BE2C (cell line): Measurements from ENCODE around the gene PEPD.

Experiments used
- DNase-seq: peaks from one replicate; pipeline ENCODE4 v3.0.0-alpha.2; 2020
- H3K27me3 ChIP-seq: fragments of 250-450 bp; sonication (Bioruptor Pico); 2 replicates; pipeline ENCODE4 v1.5.1; 2020; ENCODE audit warnings: mild to moderate bottlenecking
- H3K36me3 ChIP-seq: fragments of 250-450 bp; sonication (Bioruptor Pico); 2 replicates; pipeline ENCODE4 v1.5.1; 2020; ENCODE audit warnings: mild to moderate bottlenecking
- H3K4me1 ChIP-seq: fragments of 250-450 bp; sonication (Bioruptor Pico); 2 replicates; pipeline ENCODE4 v1.5.1; 2020
- H3K4me3 ChIP-seq: 2 replicates; pipeline ENCODE4 v1.5.1; 2011; ENCODE audit warnings: low read depth, low read length
- H3K9me3 ChIP-seq: fragments of 250-450 bp; sonication (Bioruptor Pico); 2 replicates; pipeline ENCODE4 v1.5.1; 2020
- TF ChIP-seq, protein P1 (sequence below): IDR thresholded peaks from 2 replicates; pipeline ENCODE4 v1.5.1; 2012; ENCODE audit warnings: mild to moderate bottlenecking, low read depth, low read length

PEPD gene

DNA sequence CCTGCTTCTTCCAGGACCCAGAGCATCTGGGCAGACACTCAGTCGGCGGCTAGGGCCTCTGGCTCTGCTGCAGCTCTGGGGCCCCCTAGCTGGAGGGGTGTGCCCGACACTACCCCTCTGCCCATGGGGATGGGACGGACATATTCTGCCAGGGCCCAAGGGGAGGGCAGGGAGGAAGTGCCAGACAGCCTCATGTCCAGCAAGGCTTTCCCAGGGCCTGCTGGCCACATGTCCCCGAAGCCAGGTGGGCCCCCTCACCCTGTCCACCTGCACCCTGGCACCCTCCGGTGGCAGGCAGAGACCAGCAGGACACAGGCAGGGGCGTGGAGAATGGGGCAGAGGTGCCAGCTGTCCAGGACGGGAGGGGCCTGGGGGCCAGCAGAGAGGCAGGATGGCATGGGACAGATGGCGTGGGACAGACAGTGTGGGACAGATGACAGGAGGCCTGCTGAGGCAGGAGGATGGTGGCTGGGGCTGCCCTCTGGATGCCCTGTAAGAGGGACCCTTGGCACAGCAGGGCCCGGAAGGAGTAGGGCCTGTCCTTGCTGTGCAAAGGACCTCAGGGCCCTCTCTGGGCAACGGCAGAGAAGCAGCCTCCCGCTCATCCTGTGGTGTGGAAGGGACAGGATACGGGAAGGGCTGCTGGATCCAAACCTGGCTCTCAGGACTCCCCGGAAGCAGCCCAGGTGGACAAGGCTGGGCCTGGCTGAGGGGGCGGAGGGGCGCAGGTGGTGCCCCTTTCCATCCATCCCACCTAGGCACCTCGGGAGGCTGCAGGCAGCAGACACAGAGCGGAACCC, 119.0 kb downstream of the PEPD start:
- peak; percentile 22 for DNase-seq

DNA sequence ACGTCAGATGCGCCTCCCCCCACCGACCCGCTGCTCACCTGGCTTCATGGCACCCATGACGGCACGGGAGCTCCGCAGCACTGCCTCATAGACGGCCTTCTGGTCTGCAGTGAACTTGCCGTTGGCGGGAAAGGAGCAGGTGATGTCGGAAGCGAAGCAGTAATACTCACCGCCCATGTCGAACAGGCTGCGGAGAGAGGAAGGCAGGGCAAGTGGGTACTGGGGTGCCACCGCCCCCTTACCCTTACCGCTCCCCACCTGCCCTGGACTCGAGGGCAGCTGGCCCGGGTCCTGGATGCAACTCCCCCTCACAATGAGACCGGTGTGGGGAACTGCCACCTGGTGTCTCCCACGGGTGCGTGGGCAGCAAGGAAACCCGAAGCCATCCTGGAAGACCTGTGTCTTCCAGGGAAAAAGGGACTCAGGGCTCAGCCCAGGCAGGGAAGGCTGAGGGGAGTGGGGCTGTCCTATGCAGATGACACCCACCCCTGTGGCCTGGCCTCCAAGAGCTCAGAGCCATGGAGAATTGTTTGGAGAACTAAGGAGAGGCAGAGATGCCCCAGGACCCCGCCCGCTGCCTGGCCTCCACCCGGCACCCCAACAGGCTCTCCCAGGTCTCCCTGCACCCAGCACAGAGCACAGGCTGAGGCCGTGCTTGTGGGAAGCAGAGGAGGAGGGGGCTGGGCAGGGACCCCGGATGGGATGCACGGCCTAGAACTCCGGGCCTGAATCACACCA, 119.7 kb downstream of the PEPD start:
- no peaks in the 10 kb centered on the region for H3K36me3 ChIP-seq
- TF ChIP-seq, protein P1, sequence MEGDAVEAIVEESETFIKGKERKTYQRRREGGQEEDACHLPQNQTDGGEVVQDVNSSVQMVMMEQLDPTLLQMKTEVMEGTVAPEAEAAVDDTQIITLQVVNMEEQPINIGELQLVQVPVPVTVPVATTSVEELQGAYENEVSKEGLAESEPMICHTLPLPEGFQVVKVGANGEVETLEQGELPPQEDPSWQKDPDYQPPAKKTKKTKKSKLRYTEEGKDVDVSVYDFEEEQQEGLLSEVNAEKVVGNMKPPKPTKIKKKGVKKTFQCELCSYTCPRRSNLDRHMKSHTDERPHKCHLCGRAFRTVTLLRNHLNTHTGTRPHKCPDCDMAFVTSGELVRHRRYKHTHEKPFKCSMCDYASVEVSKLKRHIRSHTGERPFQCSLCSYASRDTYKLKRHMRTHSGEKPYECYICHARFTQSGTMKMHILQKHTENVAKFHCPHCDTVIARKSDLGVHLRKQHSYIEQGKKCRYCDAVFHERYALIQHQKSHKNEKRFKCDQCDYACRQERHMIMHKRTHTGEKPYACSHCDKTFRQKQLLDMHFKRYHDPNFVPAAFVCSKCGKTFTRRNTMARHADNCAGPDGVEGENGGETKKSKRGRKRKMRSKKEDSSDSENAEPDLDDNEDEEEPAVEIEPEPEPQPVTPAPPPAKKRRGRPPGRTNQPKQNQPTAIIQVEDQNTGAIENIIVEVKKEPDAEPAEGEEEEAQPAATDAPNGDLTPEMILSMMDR: no peak
- no peak overlapping the region for H3K4me3 ChIP-seq
- H3K9me3 ChIP-seq: no peaks in the 10 kb centered on the region
- DNase-seq: no peak
- H3K4me1 ChIP-seq: no peaks in the 10 kb centered on the region
- no peaks in the 10 kb centered on the region for H3K27me3 ChIP-seq

More for the DNA sequence above, 119.0 kb downstream of the PEPD start:
- Histone ChIP-seq H3K9me3 (no peaks in the 10 kb centered on the region), H3K4me1 (no peaks in the 10 kb centered on the region), H3K4me3 (no peak overlapping the region), H3K36me3 (no peaks in the 10 kb centered on the region), H3K27me3 (no peaks in the 10 kb centered on the region)
- TF ChIP-seq, protein P1: peak; percentile 9; the same call in 1 of the 2 replicates

DNA sequence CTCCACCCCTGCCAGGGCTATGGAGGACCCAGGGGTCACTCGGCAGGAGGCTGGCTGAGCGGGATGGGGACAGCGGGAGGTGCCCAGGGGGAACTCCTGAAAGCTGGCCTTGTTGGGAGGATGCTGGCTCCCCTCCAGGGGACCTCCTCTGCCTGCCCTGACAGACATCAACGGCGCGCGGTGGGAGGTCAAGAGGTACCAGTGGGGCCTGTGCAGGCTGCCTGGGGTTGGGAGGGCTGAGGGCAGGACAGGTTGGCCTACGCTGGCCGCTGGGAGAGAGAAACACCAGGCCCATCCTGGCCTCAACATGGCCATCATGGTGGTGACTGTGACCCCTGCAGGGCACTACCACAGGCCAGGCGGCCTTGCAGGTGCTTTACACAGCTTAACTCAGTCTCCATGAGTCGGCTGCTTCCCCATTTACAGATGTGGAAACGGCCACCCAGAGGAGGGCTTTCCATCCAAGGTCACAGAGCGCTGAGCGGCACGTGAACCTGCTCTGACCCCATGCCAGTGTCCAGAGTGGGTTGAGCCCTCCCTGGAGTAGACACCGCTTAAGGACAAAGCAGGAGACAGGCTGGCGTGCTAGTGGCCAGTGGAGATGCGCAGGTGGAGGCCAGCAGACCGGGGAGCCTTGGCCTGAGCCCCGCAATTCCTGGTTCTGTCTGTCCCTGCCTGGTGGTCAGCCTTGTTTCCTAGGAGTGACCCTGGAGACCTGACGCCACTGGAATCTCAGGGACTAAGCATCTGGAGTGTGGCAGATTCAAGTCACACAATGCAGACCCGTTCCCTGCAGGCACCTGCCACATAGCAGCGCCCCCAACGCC, 120.5 kb downstream of the PEPD start:
- H3K27me3 ChIP-seq: no peaks in the 10 kb centered on the region
- no peaks in the 10 kb centered on the region for H3K9me3 ChIP-seq
- H3K36me3 ChIP-seq: no peaks in the 10 kb centered on the region
- H3K4me1 ChIP-seq: no peaks in the 10 kb centered on the region
- TF ChIP-seq, protein P1: no peak
- DNase-seq: no peak
- H3K4me3 ChIP-seq: no peak overlapping the region

DNA sequence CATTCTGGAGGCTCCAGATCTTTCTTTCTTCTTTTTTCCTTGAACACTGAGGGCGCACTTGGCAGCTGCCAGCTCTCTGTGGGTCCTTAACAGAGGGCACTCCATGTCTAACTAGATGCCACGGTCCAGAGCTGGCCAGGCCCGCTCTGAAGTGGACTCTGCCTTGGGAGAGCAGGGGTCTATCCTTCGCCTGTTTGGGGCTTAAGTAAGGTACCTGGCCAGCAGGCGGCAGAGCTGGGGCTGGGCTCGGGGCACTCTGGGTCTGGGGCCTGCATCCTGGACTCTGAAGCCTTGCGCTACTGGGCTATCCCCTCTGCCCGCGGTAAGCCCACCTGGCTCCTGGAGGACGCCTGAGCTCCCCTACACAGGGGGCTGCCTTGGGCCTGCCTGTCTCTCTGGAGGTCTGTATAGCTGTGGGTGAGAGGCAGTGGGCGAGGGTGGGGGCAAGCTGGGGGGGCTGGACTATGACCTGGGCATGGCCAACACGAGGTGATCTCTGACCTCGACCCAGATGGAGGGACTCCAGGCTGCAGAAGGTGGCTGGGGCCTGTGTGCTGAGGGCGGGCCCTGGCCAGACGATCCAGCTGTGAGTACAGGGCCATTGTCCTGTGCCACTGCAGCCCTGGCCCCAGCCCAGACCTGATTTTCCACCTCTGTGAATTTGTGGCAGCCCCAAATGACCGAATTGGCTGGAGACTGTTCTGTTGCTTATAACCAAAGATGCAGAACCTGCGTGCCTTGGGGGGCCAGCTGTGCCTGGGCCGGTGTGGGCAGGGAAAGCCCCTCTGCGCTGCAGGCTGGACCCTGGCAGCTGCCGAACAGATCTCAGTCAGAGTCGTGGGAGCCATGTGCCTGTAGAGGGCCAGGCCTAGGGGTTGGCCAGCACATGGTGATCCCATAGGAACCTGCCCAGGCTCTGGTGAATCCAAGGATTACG, 121.6 kb downstream of the PEPD start:
- no peaks in the 10 kb centered on the region for H3K4me1 ChIP-seq
- H3K36me3 ChIP-seq: no peaks in the 10 kb centered on the region
- H3K4me3 ChIP-seq: no peak overlapping the region
- no peaks in the 10 kb centered on the region for H3K9me3 ChIP-seq
- TF ChIP-seq, protein P1: no peak
- no peaks in the 10 kb centered on the region for H3K27me3 ChIP-seq
- peak; percentile 8 for DNase-seq

DNA sequence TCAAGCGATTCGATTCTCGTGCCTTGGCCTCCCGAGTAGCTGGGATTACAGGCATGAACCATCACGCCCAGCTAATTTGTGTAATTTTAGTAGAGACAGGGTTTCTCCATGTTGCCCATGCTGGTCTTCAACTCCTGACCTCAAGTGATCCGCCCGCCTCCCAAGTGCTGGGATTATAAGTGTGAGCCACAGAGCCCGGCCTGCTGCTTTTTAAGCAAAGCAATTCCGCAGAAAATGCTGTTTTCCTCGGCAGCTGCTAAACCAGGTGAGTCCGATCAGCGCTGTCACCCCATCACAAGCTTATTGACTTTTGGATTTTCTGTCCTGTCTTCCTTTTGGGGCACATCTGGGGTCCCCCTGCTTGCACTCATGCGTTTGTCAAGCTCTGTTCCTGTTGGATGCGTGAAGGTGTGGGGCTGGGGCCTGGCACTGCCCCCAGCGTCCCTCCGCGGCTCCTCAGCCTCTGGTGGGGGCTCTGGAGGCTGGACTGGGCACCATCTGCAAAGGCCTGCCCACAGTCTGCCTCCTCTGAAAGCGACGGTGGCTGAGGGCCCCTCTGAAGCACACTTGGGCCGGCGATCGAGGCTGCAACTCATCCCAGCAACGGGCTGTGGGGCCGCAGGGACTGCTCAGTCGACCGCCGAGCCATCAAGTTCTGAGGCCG, 122.4 kb downstream of the PEPD start:
- no peaks in the 10 kb centered on the region for H3K9me3 ChIP-seq
- TF ChIP-seq, protein P1: no peak
- no peaks in the 10 kb centered on the region for H3K36me3 ChIP-seq
- peak; percentile 6 for DNase-seq
- H3K27me3 ChIP-seq: no peaks in the 10 kb centered on the region
- no peak overlapping the region for H3K4me3 ChIP-seq
- H3K4me1 ChIP-seq: no peaks in the 10 kb centered on the region
